Right cardiac atrium (tissue), 5 donors: ENCODE measurements around the gene COQ10B. TPM values are rescaled to one million over a fixed set of nuclear protein-coding genes. Genes with fewer than 3 reads are reported as not detected.
A peak's percentile ranks its signal among the peaks of the same experiment; 100 is the strongest.

ENCODE experiments used
- ATAC-seq, 2 donors: fragments of 200-7000 bp; cut with Tn5 transposase; one replicate each; pipeline versions ENCODE4 v1.8.0 to v1.9.1; 2020; ENCODE audit warnings: moderate library complexity in 2 of 2, mild to moderate bottlenecking in 1 of 2
- DNase-seq, 3 donors: peaks; one replicate each; pipeline ENCODE4 v3.0.0-alpha.2; 2020
- H3K27ac ChIP-seq: one replicate; pipeline ENCODE4 v1.5.1; 2013; ENCODE audit warnings: mild to moderate bottlenecking, low read length, control low read depth, moderate library complexity
- H3K27me3 ChIP-seq: one replicate; pipeline ENCODE4 v1.6.1; 2013; ENCODE audit not compliant: control insufficient read depth, insufficient read depth
- H3K4me1 ChIP-seq: one replicate; pipeline ENCODE4 v1.6.1; 2013; ENCODE audit warnings: low read length; ENCODE audit not compliant: control insufficient read depth, insufficient read depth
- H3K4me3 ChIP-seq: one replicate; pipeline ENCODE4 v1.5.1; 2013; ENCODE audit warnings: low read length, control low read depth
- H3K9me3 ChIP-seq: one replicate; pipeline ENCODE4 v1.6.1; 2013; ENCODE audit warnings: low read length; ENCODE audit not compliant: control insufficient read depth
- WGBS: extraction: QIAGEN DNeasy Blood & Tissue Kit; methylation state at CpG from one replicate; pipeline ENCODE4 v1.1.7; 2013; 5-methylcytosine and 5-hydroxymethylcytosine counted together
- intact Hi-C, 4 donors: fragments of 100-400 bp; cut with DNase I; formaldehyde crosslinking; loops; one replicate each; pipeline versions ENCODE4 v1.11.0 to v1.14.0; 2022 to 2023
- polyA plus RNA-seq: library from polyadenylated mRNA; stranded (reverse); fragments of 200-250 nt; gene quantifications from one replicate; pipeline ENCODE4 v1.2.3, GENCODE V29; 2013
- total RNA-seq, 4 donors: library from RNA; stranded (reverse); fragmentation: NEBNext Ultra II Directional; extraction: Animal tissue kit (Norgen Biotek cat#: 25700); gene quantifications; one replicate each; pipeline ENCODE4 v1.2.1, GENCODE V29; 2021
- donor health status: healthy with polysubstance abuse.
- donor health status: DM: no; HTN: yes; CAD: no.
- donor health status: DM: no; HTN: no; CAD: no.
- donor health status: DM: no; HTN: yes; CAD: no; lungs with severe emphysema.
- donor health status: DM: yes; HTN: yes; CAD: no.

Gene COQ10B
- total and polyA plus RNA-seq, 5 donors, result 24.8 to 37.0 (median 29.3) TPM

DNA sequence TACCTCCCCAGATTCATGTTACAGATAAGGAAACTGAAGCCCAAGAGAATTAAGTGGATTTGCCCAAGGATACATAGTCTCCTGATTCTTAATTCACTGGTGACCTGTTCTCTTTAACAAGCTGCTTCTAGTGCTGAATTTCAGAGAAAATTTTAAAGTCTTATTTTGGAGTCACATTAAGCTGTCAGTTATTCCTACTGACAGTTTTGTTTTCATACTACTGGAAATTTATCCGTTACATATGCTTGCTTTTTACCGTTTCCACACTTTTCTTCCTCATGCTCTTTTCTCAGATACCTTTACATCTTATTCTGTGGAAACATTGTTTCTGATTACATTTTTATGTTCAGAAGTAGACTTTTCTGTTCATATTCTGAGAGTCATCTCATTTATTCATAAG, 63.8 kb downstream of the COQ10B start:
- ATAC-seq, result no peak
- 33% methylated on average over 2 of the region's 2 CpGs for WGBS
- intact Hi-C loops, result no loop called here
- H3K4me1 ChIP-seq, result no peaks in the 10 kb centered on the region
- H3K27ac ChIP-seq, result no peak overlapping the region
- no peaks in the 10 kb centered on the region for H3K27me3 ChIP-seq
- DNase-seq, result no peak
- H3K4me3 ChIP-seq, result peak overlapping the region; percentile 71
- no peaks in the 10 kb centered on the region for H3K9me3 ChIP-seq

Other genes starting within 250 kb of the COQ10B start
- gene ANKRD44, start 142.8 kb upstream of the COQ10B start, total RNA-seq, result 10 to 100 TPM; 13.9 to 18.8 (median 14.5) TPM
- 4.8 TPM for gene ANKRD44, start 142.8 kb upstream of the COQ10B start, polyA plus RNA-seq
- gene SF3B1, start 18.5 kb upstream of the COQ10B start, total RNA-seq, result 100 to 1,000 TPM; 148 to 182 (median 165) TPM
- 166 TPM for gene SF3B1, start 18.5 kb upstream of the COQ10B start, polyA plus RNA-seq
- 100 to 1,000 TPM; 111 to 182 (median 159) TPM for gene HSPD1, start 46.3 kb downstream of the COQ10B start, total RNA-seq
- gene HSPD1, start 46.3 kb downstream of the COQ10B start, polyA plus RNA-seq, result 174 TPM
- gene HSPE1, start 46.8 kb downstream of the COQ10B start, total RNA-seq, result 100 to 1,000 TPM in 3 of 4 donors, 10 to 100 TPM in 1; 96.3 to 156 (median 128) TPM
- 253 TPM for gene HSPE1, start 46.8 kb downstream of the COQ10B start, polyA plus RNA-seq
- gene MOB4, start 62.5 kb downstream of the COQ10B start, total RNA-seq, result 10 to 100 TPM; 28.7 to 39.3 (median 32.5) TPM
- gene MOB4, start 62.5 kb downstream of the COQ10B start, polyA plus RNA-seq, result 34.4 TPM
- 1 to 10 TPM; 3.0 to 9.8 (median 9.2) TPM for gene RFTN2, start 222.0 kb downstream of the COQ10B start, total RNA-seq
- gene RFTN2, start 222.0 kb downstream of the COQ10B start, polyA plus RNA-seq, result 3.1 TPM